ENCODE measurements around the gene DNAAF9.
"Not testable (repeated sequence)": the region's sequence is repeated elsewhere in the genome, so short reads cannot be mapped to it uniquely, and the experiment has no call there.

DNAAF9 gene

DNA sequence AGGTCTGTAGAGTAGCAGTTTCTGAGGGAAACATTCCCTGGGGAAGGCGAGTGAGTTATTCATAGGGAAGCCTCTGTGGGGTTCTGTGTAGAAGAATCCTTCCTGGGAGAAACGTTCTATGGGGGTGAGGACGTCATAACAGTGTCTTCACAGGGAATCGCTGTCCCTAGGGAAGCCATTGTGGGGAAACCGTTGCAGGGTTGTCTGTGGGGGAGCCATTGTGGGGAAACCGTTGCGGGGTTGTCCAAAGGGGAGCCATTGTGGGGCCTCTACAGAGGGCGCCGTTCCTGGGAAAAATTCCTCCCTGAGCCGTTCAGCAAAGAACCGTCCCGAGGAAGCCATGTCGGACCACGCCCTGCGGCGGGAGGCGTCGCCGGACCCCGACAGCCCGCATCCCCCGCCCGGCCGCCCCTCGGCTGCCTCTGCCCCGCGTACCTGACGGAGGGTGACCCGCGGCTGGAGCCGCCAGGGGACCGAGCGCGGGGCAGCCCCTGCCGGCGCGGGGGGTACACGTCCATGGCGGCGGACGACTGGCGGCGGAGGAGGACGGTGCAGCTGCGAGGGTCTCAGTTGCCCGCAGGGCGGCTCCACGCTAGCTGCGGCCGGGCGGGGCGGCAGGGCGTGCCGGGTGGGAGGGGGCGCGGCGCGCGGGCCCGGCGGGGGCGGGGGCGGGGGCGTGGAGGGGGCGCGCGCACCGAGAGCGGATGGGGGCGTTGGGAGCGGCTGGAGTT is at the start of gene DNAAF9:
TSS of gene DNAAF9 (minus strand) at position 630 of the 731 bp plus-strand sequence. CDS start at position 518, 112 bp downstream.
- peak; percentile 87 for DNase-seq (ENCODE audit: low spot score)

DNA sequence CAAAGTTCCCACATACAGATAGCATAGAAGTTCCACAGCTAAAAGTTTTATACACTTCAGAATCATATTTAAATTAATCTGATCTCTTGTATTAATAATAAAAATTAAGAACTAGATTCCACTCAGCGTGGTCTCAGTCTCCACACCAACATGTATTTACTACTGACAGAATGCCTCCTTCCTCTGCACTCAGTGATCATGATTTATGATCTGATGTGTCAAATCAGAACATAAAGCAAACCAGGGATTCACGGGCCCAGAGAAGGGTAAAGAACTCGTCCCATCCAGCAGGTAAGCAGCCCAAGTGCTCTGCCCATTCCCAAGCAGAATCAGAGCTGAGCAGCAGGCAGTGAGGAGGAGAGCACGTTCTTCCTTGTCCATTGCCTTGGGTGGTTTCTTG is 49.2 kb upstream of the DNAAF9 start:
- DNase-seq (ENCODE audit: low spot score) = no peak

DNA sequence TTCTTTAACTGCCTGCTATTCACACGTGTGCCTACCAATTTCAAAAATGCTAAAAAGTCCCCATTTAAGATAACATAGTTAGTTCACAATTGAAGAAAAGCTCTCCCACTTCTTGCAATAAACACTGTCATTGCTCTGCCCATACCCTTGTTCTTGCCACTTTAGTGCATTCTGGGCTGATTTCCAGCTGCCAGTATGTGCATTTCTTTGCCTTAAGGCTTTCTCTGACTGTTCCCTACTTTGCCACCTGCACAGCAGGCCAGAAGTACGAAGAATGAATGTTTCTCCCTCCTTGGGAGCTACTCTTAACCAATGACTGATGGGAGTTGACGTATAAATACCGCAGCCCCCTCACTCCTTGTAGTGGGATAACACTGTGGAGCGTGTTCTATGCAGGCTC is 47.4 kb upstream of the DNAAF9 start:
- no peak for DNase-seq (ENCODE audit: low spot score)

DNA sequence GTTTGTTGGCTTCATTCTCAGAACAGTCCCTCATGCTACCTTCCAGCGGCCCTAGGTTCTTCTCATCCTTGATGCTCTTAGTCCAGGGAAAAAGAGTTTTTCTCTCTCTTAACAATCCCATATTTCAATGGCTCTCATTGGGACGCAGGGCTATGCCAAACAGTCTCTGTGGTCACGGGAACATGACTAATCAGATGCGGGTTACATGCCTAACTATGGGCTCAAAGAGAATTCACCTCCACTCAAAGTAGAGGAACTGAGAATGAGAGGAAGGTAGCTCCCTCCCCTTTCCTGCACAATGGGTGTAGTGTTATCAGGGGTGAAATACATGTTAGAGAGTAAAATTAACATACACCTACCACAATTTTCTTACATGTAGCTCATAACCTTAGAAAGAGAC is 45.2 kb upstream of the DNAAF9 start:
- no peak for DNase-seq (ENCODE audit: low spot score)

DNA sequence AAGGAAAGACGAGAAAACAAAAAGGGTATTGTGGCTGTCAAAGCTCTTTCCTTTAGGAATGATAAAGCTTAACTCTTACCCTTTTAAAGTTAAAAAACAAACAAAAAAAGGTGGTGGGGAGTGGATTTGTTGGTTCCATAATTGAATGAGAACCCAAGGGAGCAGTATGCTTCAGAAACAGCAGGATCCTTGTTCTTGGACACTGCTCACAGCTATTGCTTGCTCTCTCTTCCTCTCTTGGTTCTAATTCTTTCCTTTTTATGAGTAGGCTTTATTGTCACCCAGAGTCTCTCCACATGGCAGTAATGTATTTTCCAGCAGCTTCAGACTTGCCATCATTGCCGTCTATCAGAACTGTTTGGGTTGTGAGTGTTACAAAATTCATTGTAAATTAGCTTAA is 44.7 kb upstream of the DNAAF9 start:
- no peak for DNase-seq (ENCODE audit: low spot score)

DNA sequence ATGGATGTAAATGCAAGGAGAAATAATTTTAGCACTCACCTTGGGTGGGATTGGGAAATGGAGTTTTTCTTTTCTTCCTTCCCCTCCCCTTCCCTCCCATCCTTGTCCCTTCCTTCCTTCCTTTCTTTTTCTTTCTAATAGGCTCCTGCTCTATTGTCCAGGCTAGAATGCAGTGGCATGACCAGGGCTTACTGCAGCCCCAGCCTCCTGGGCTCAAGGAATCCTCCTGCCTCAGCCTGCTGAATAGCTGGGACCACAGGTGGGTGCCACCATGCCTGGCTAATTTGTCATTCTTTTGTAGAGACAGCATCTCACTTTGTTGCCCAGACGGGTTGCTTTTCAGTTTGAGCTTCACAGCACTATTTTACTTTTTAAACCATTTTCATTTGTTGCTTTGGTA is 41.9 kb upstream of the DNAAF9 start:
- DNase-seq (ENCODE audit: low spot score) = no peak

DNA sequence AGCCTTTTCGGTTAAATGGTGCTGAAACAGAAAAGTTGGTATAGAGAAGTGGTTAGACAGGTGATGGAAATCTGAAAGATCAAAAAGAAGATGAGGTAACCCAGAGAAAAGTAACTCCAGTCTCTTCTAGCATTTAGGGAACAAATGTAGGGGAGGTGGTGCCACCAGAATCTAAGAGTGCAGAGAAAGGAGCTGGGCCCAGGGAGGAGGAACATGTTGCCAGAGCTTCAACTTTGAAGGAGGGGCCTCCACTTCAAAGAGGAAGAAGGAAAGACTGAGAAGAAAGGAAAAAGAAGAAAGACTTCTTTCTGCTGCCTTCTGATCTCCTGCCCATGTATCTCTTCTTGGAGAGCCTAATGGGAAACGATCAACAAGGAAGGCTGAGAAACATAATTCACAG is 39.9 kb upstream of the DNAAF9 start:
- DNase-seq (ENCODE audit: low spot score) = no peak

DNA sequence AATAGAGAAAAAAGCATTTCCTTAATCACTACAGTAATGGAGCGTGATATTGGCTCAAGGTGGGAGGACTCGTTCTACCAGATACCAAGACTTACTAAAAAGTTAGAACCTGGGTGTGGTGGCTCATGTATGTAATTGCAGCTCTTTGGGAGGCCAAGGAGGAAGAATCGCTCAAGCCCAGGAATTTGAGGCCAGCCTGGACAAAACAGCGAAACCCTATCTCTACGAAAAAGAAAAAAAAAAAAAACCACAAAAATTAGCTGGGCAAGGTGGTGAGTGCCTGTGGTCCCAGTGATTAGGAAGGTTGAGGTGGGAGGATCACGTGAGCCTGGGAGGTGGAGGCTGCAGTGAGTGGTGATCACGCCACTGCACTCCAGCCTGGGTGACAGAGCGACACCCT is 39.3 kb upstream of the DNAAF9 start:
- DNase-seq (ENCODE audit: low spot score) = no peak

DNA sequence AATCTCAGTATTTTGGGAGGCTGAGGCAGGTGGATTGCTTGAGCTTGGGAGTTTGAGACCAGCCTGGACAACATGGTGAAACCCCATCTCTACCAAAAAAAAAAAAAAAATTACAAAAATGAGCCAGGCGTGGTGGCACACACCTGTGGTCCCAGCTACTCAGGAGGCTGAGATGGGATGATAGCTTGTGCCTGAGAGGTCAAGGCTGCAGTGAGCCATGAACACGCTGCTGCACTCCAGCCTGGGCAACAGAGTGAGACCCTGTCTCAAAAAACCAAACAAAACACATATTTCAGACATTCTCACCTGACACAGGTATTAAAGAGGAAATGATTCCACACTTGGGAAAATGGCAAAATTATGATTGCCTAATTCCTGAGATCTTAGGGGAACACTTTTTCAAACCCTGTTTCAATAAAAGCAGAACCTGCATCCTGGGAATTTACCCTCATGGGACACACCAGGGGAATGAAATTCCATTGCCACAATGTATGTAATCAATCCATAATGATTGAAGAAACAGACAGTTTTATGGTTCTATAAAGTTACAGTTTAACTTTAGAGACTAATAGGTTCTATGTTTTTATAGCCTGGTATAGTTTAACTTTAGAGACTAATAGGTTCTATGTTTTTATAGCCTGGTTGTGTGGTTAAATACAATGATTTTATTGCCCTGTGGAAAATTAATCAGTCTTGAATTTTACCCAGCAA is 29.6 kb upstream of the DNAAF9 start:
- DNase-seq (ENCODE audit: low spot score) = no peak

DNA sequence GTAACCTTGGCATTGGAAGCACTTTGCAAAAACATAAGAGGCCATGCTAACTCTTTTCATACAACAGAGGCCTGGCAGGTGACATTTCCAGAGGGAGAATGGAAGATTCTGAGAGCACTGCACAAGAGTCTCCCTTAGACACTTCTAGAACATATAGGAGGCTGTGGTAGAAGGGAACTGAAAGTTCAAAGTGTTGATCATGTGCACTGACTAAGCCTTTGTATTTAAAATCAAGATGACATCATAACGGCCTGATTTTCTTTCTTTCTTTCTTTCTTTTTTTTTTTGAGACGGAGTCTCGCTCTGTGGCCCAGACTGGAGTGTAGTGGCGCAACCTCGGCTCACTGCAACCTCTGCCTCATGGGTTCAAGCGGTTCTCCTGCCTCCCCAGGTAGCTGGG is 26.8 kb upstream of the DNAAF9 start:
- DNase-seq (ENCODE audit: low spot score) = no peak

DNA sequence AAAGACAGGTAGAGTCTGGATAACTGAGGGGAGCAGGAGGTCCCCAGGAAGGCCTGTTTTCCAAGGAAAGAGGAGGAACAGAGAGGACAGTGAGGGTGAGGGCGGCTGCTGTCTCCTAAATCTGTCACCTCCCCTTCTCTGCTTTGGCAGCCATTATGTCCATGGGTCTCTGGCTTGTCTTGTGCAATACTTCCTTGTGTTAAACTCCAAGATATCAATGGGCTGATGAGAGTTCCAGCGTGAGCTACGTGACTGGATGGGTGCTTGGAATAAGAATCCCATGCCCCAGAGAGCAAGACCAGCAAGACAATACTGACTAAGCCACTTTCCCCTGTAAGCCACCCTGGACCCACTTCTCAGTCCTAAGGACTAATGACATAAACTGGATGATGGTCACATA is 26.3 kb upstream of the DNAAF9 start:
- DNase-seq (ENCODE audit: low spot score) = no peak

DNA sequence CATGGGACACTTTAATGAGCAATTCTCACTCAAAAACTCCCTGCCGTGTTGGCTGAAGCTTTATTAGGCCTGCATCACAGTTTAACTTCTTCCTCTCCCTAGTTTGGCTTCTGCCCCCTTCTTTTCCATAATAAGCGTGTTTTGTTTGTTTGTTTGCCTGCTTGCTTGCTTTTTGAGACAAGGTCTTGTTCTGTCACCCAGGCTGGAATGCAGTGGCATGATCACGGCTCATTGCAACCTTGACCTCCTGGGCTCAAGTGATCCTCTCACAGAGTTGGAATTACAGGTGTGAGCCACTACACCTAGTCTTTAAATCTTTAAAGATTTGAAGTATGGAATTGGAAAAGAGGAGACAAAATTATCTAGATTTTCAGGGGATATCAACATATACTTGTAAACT is 25.4 kb upstream of the DNAAF9 start:
- DNase-seq (ENCODE audit: low spot score) = no peak

DNA sequence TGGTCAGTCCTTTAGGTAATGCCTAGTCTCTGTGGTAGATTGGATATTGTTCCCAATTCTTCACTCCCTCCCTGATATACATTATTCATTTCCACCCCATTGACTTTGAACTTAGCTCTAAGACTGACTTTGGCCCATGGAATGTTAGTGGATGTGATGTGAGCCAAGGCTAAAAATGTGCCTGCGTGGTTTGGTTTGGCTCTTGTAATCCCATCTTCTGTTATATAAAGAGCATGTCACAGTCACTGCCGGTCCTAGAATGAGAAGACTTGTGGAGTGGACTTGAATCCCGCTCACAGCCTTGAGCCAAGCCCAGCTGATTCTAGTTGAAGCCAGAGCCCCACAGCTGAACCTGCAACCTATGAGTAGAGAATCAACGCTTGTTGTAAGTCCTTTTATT is 23.6 kb upstream of the DNAAF9 start:
- peak; percentile 38 for DNase-seq (ENCODE audit: low spot score)

DNA sequence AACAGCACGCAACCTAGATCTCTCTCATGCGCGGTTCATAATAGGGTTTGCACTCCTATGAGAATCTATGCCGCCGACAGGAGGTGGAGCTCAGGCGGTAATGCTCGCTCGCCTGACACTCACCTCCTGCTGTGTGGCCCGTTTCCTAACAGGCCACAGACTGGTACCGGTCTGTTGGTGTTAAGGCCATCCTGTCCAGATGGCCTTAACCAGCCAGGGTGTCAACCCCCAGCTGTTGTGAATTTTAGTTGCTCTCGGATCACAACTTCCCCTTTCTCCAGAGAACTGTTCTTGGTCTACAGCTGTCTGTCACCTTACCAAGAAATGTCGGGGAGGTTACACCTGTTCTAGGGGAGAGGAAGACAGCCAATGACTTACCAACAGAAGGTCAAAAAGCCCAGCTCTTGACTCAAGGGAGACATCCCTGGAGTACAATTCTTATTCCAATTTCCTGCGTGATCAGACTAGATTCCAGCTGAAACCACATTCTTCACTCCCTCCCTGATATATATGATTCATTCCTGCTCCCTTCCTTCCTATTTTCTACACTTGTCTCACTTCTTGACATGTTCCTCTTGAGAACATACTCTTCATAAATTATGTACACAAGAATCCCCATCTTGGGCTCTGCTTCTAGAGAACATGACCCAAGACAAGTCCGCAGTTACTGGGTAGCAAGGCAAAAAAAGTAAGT is 23.1 kb upstream of the DNAAF9 start:
- no peak for DNase-seq (ENCODE audit: low spot score)

DNA sequence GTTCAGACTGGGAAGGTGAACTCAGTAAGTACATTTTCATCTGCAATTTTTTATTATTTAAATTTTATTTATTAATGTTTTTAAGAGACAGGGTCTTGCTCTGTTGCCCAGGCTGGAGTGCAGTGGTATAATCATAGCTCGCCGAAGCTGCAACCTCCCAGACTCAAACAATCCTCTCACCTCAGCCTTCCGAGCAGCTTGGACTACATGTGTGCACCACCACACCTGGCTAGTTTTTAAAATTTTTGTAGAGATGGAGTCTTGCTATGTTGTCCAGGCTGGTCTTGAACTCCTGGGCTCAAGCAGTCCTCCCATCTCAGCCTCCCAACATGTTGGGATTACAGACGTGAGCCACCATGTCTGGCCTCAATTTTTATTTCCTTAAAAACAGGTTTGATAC is 19.3 kb upstream of the DNAAF9 start:
- not testable (repeated sequence) for DNase-seq (ENCODE audit: low spot score)

DNA sequence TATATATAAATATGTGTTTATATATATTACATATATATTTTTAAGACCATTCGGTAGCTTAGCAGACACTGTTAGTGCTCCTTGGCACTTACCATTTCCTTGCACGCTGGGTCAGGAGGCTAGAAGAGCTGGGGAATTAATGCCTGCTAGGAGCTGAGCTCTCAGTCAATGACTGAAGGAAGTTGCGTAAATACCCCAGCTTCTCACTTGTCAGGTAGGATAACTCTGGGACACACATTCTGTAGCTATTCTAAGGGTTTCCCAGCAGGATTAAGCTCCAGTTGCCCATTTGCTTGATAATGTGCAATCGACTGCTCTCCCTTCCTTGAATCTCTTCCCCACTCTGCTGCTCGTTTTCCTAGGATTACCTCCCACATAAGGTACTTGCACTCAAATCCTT is 15.7 kb upstream of the DNAAF9 start:
- DNase-seq (ENCODE audit: low spot score) = no peak

DNA sequence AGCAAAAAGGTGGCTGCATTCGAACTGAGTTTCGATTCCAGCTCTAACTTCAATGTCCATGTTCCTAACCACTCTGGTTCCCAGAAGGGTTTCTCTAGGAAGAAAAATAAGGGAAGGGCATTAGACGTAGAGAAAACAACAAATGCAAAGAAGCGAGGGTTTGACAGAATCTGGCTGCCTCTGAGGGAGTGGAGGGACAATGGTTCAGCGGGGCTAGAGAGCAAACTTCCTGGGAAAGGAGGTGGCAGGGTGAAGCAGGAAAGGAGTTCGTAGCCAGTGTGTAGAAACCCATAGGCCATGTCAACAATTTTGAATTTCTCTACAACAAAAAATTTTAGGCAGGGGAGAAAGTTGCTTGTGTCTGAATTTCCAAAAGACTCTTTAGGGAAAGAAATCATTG is 14.5 kb upstream of the DNAAF9 start:
- no peak for DNase-seq (ENCODE audit: low spot score)

DNA sequence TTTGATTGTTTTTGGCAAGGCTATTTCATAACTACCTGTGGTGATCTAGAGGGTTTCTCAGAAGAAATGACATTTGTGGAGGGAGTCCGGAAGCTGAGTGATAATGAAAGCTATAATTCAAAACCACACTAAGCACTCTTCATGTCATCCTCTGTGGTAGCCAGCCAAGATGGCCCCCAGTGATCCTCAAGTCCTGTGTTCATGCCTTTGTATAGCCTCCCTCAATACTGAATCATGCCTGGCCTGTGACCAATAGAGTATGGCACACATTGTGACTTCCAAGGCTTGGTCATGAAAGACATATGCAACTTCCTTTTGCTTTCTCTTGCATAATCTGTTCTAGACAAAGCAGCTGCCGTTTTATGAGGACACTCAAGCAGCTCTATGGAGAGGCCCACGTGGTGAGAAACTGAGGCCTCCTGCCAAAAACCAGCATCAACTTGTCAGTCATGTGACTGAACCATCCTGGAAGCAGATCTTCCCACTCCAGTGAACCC is 12.8 kb upstream of the DNAAF9 start:
- no peak for DNase-seq (ENCODE audit: low spot score)

DNA sequence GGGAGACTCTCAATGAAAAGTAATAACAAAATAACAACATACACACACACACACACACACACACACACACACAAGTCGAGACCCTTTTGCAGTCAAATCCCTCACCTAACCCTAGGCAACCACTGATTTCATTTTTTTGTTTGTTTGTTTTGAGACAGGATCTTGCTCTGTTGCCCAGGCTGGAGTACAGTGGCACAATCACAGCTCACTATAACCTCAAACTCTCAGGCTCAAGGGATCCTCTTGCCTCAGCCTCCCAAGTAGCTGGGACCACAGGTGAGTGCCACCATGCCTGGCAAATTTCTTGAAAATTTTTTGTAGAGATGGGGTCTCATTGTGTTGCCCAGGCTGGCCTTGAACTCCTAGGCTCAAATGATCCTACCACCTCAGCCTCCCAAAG is 10.7 kb upstream of the DNAAF9 start:
- DNase-seq (ENCODE audit: low spot score) = not testable (repeated sequence)

DNA sequence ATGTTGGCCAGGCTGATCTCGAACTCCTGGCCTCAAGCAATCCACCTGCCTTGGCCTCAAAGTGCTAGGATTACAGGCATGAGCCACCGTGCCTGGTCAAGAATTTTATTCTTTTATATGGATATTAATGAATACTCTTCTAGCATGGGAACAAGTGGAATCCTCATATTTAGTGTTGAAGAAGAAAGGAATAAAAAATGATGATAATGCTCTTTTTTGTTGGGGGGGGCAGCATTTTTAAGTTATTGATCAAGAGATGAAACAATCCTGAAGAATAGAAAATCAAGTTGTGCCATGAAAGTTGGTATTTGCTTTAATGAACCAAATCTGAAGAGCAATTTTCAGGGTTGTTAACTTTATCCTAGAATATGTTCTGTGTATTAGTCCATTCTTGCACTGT is 6.7 kb upstream of the DNAAF9 start:
- DNase-seq (ENCODE audit: low spot score) = no peak

DNA sequence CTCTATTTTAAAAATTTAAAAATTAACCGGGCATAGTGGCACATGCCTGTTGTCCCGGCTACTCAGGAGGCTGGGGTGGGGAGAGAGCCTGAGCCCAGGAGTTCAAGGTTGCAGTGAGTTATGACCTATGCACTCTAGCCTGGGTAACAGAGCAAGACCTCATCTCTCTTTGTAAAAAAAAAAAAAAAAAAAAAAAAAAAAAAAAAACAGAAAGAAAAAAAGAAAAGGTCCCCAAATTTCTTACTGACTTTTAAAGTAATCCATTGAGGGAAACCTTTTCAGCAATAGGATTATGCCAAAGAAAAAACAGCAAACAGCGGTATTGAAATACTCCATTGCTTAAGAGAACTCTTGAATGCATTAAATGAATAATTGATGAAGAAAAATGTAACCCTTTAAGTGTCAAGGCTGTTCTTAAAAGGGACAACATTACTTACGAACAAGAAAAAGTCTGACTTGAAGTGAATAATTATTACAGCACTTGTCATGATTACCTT is 6.0 kb upstream of the DNAAF9 start:
- no peak for DNase-seq (ENCODE audit: low spot score)

DNA sequence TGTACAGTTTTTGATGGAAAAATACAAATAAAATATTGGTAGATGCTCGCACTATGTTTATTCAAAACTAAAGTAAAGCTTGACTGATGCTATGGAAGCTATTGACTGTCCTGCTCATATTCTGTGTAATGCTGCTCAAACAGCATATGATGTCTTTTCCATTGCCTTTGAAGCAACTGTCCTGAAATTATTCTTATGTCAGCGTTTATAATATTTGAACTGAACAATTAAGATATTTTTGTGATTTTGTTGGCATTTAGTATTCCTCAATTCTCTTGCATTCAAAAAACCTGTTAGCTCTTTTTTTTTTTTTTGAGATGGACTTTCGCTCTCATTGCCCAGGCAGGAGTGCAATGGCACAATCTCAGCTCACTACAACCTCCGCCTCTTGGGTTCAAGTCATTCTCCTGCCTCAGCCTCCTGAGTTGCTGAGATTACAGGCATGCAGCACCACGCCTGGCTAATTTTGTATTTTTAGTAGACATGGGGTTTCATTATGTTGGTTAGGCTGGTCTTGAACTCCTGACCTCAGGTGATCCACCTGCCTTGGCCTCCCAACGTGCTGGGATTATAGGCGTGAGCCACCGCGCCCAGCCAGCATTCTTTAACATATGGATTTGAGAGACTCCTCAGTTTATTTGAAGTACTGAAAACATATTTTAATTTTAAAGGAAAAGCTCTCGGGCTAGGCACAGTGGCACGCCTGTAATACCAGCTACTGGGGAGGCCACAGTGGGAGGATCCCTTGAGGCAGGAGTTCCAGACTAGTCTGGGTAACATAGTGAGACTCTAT is 5.3 kb upstream of the DNAAF9 start:
- DNase-seq (ENCODE audit: low spot score) = no peak

All from AG08396 (cell line).